ENCODE measurements around the gene CCDC102A. TPM values are rescaled to one million over a fixed set of nuclear protein-coding genes. Genes with fewer than 3 reads are reported as not detected.

Gene CCDC102A
- total RNA-seq, 1 donor, result 15.1 TPM

DNA sequence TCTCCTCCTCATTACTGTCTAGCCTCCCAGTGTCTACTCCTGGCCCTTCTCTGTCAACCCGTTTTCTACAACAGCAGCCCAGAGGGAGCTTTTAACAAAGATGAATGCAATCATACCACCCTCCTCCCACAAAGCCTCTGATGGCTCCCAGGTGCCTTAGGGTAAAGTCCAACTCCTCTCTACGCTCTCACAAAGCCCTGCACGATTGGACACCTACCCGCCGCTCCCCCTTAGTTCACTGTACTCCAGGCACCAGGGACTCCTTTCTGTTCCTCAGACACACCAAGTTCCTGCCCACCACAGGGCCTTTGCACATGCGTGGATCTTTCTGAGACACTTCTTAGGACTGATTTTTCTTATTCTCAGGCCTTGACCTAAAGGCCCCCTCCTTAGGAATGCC lies 17.4 kb downstream of the CCDC102A start:
- no peak for DNase-seq (ENCODE audit: low read depth)
- H3K4me3 ChIP-seq (ENCODE audit: low read depth, low read length), result no peak overlapping the region
- TF ChIP-seq, protein P1, sequence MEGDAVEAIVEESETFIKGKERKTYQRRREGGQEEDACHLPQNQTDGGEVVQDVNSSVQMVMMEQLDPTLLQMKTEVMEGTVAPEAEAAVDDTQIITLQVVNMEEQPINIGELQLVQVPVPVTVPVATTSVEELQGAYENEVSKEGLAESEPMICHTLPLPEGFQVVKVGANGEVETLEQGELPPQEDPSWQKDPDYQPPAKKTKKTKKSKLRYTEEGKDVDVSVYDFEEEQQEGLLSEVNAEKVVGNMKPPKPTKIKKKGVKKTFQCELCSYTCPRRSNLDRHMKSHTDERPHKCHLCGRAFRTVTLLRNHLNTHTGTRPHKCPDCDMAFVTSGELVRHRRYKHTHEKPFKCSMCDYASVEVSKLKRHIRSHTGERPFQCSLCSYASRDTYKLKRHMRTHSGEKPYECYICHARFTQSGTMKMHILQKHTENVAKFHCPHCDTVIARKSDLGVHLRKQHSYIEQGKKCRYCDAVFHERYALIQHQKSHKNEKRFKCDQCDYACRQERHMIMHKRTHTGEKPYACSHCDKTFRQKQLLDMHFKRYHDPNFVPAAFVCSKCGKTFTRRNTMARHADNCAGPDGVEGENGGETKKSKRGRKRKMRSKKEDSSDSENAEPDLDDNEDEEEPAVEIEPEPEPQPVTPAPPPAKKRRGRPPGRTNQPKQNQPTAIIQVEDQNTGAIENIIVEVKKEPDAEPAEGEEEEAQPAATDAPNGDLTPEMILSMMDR (IDR thresholded peaks at IDR 0.05; ENCODE audit: insufficient read depth, low read depth, low read length), result no peak

DNA sequence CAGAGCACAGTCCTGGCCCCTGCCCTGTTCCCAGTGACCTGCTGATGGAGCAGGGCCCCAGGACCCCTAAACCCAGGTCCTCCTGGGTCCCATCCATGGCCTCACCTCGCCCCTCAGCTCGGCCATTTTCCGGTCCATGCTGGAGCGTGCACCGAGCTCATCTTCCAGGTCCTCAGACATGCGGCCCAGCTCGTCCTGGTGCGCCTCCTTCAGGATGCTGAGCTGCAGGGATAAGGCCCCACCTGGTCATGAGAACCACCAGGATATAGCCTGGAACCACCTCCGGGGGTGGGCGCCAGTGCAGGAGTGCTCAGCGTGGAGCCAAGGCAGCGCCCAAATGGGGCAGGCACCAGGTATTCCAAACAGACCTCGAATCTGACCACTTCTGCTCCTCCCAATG lies 17.9 kb downstream of the CCDC102A start:
- DNase-seq (ENCODE audit: low read depth), result no peak
- no peak overlapping the region for H3K4me3 ChIP-seq (ENCODE audit: low read depth, low read length)
- TF ChIP-seq, protein P1 (IDR thresholded peaks at IDR 0.05; ENCODE audit: insufficient read depth, low read depth, low read length), result no peak

DNA sequence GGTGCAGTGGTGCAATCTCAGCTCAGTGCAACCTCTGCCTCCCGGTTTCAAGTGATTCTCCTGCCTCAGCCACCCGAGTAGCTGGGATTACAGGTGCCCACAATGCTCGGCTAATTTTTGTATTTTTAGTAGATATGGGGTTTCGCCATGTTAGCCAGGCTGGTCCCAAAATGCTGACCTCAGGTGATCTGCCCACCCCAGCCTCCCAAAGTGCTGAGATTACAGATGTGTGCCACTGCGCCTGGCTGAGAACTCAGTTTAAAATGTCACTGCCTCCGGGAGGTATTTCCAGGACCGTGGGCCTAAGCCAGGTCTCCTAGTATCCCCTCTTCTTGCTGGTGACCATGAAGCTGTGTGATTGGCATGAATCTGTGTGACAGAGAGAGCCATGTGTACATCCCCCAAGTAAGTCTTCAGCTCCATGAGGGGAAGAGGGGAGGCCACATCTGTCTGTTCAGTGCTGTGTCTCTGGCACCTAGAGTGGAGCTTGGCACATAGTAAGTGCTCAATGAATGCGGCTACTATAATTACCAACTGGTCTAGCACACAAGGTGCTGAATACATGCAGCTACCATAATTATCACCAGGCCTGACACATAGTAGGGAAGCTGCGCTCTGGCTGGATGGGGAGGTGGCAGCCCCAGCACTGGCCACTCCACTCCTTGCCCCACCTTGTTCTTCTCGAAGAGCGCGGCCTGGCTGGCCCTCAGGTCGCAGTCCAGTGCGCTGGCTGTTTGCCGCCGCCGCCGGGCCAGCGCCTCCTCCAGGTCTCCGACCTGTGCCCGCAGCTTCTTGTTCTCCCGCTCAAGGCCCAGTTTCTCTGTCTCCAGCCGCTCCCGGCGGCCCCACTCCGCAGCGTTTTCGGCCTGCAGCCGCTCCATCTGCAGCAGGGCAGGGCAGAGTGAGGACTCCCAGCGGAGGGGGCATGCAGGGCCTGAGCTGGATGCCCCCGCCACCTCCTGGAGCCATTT lies 18.7 kb downstream of the CCDC102A start:
- TF ChIP-seq, protein P1 (IDR thresholded peaks at IDR 0.05; ENCODE audit: insufficient read depth, low read depth, low read length), result no peak

DNA sequence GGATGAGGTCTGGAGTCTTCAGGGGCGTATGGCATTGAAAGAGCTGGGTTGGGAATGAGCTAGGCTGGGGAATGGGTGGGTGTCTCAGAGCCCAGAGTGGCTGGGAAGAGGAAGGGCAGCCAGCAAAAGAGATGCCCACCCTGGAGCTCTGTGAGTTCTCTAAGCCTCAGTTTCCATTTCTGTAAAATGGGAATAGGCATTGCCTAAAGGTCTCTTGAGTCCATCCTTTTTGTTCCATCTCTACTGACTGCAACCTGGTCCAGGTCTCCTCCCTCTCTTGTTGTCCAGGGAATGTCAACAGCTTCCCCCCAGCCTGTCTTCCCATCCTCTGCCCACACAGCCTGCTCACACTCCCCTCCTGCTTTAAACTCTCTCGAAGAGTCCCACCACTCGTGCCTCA lies 19.6 kb downstream of the CCDC102A start:
- TF ChIP-seq, protein P1 (IDR thresholded peaks at IDR 0.05; ENCODE audit: insufficient read depth, low read depth, low read length), result no peak
- DNase-seq (ENCODE audit: low read depth), result no peak
- no peak overlapping the region for H3K4me3 ChIP-seq (ENCODE audit: low read depth, low read length)

More for the DNA sequence above, 18.7 kb downstream of the CCDC102A start:
- no peak for DNase-seq (ENCODE audit: low read depth)
- no peak overlapping the region for H3K4me3 ChIP-seq (ENCODE audit: low read depth, low read length)

DNA sequence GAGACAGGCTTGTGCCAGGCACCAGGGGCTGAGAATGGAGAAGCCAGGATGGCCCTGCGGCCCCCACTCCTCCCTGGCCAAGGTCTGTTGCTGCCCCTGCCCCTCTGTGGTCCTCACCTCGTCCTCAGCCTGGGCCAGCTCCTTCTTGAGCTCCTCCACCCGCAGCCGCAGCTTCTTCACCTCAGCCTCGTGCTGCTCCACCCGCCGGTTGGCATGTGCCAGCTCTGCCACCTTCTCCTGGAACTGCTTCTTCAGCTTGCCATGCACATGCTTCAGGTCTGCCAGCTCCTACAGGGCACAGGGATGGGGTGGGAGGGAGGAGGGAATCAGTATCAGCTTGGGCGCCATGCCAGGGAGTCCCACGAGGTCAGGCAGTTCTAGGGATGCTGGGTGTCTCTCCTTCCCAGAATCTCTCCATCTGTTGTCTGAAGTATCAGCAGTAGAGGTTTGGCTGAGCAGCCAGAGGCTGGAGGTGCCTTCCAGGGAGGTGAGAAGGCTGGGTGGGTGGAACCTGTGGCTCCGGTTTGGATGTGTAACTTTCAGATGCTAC lies 20.1 kb downstream of the CCDC102A start:
- TF ChIP-seq, protein P1 (IDR thresholded peaks at IDR 0.05; ENCODE audit: insufficient read depth, low read depth, low read length), result no peak
- DNase-seq (ENCODE audit: low read depth), result no peak

DNA sequence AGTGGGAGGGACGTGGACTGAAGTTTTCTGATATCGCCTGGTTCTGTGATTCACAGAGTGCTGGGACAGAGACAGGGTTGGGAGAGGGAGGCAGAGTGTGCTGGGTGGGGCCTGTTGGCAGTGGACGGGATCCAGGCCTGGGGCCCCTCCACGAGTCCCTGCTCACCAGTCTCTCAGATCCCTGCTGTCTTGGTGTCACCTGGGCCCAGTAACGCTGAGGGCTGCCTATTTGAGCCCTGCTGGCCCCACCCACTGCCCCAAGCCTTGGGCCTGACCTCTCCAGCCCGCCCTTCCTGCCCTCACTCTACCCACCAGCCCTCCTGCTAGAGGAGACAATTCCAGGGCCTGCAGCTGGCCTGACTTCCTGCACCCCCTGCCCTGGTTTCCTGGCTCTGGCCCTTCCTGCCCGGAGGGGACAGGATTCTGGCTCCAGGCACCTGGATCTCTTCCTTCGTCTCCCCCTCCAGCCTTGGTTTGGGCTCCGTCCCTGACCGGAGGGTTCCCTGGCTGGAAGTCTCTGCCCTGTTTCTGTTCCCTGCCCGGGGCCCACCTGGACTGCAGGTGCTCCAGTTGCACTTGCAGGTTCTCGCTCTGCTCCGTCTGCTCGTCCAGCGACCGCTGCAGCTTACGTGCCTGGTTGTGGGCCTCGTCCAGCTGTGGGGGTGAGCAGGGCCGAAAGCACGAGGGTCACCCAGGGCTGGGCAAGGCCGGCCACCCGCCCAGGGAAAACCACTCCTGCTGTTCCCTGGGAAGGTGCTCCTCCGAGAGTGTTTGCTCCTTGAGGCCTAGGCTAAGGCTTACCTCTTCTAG lies 21.4 kb downstream of the CCDC102A start:
- TF ChIP-seq, protein P1 (IDR thresholded peaks at IDR 0.05; ENCODE audit: insufficient read depth, low read depth, low read length), result no peak
- no peak for DNase-seq (ENCODE audit: low read depth)
- H3K4me3 ChIP-seq (ENCODE audit: low read depth, low read length), result no peak overlapping the region

More for the DNA sequence above, 20.1 kb downstream of the CCDC102A start:
- no peak overlapping the region for H3K4me3 ChIP-seq (ENCODE audit: low read depth, low read length)
